ENCODE results near the gene OBSCN.

Gene OBSCN

DNA sequence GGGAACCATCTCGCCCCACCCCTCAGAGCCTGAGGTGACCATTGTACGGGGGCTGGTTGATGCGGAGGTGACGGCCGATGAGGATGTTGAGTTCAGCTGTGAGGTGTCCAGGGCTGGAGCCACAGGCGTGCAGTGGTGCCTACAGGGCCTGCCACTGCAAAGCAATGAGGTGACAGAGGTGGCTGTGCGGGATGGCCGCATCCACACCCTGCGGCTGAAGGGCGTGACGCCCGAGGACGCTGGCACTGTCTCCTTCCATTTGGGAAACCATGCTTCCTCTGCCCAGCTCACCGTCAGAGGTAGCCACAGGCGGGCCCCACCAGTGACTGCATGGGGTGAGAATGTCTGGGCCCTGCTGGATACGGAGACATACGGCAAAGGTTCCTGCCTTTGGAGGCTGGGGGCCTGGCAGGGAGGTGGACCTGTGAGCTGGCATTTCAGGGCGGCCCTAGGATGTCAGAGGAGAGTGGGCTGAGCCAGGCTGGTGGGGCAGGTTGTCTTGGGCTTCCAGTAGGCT lies 100.3 kb downstream of the OBSCN start:
- DNase-seq, result no peak

DNA sequence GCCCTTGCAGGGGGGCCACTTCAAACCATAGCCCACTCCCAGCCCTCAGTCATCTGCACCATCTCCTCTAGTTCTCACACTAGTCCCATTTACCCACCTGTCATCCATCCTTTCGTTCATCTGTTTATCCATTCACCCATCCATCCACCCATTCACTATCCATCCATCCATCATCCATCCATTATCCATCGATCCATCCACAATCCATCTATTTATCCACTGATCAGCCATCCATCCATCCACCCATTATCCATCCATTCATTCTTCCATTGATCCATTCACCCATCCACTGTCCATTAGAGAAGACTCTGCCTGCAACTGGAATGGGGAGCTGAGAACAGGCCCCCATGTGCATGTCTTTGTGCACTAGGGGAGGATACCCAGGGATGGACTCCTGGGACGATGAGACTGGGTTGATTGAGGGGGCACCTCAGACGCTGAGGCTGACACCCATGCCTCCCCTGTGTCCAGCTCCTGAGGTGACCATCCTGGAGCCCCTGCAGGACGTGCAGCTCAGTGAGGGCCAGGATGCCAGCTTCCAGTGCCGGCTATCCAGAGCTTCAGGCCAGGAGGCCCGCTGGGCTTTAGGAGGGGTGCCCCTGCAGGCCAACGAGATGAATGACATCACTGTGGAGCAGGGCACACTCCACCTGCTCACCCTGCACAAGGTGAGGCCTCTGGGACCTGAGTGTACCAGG lies 100.9 kb downstream of the OBSCN start:
- no peak for DNase-seq

DNA sequence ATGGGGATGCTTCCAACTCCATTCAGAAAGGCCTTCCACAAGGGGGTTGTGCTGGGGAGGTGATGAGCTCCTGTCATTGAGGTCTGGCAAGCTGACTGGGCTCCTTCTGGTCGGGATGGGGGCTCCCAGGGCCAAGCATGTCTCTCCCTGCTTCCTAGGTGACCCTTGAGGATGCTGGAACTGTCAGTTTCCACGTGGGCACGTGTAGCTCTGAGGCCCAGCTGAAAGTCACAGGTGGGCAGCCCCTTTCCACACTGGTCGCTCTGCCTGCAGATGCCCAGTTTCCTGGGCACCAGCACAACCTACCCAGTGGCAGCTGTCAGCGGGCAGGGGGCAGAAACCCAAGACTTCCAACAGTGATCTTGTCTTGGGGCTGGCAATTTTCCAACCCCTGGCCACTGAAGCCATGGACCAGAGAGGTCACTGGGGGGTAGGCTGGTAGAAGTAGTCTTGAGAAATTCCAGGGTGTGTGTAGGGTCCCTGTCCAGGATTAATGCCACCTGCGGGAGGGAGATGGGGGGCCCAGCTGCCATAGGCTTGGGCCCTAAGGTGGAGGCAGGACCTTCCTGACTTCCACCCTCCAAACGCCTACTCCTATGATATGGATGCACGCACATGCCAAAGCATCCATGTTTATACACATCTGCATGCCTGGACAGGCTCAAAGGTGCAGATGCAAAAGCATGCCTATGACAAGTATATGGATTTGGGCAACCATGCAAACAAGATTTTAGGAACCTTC lies 101.7 kb downstream of the OBSCN start:
- DNase-seq, result no peak

DNA sequence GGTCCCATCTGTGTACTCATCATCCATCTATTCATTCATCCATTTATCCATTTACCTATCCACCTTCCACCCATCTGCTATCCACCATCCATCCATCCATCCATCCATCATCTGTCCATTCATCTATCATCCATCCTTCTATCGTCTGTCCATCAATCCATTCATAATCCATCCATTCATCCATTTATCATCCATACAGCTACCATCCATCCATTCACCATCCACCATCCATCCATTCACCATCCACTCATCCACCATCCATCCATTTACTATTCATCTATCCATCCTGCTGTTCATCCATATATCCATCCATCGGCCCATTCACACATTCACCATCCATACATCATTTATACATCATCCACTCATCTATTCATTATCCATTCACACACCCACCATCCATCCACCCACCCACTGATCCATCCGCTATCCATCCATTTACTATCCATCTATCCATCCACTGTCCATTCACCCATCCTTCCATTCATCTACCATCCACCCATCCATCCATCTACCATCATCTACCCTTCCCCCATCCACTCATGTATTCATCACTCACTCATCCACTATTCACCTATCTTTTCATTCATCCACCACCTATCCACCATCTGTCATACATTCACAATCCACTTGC lies 102.4 kb downstream of the OBSCN start:
- no peak for DNase-seq

DNA sequence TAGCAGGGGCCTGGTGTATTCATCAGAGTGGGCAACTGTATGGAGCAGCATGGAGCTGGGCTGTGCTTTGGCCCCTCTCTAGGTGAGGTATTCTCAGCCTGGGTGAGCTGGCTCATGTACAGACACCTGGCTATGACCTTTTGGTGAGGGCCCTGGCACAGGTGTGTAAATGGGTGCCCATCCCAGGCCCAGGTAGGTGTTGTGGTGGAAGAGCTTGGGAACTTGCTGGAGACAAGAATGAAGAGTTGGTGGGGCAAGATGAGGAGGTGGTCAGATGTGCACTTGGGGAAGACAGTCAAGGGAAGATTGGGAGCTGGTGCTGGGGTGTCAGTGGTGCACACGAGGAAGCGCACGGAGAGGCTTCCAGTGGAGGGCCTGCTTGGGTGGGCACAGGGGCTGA lies 103.2 kb downstream of the OBSCN start:
- DNase-seq, result no peak

DNA sequence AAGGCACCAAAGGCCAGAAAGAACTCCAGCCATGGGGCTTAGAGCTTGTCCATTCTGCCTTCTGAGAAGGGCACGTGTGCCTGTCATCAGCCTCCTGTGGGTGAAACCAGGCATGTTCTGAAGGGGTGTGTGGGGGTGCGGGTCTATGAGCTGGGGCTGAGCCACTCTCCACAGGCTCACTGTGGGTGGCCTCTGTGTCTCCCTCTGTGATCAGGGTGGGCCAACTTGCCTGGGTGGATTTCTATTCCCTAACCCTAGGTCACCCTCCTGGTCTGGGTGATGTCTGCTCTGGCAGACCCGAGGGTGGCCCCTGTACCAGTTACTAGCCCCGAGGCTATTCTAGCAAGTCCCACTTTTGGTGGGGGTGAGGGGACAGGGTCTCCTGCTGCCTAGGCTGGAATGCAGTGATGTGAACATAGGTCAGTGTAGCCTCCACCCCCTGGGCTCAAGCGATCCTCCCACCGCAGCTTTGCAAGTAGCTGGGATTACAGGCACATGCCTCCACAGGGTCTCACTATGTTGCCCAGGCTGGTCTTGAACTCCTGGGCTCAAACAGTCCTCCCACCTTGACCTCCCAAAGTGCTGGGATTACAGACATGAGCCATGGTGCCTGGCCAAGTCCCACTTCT lies 104.4 kb downstream of the OBSCN start:
- DNase-seq, result no peak

DNA sequence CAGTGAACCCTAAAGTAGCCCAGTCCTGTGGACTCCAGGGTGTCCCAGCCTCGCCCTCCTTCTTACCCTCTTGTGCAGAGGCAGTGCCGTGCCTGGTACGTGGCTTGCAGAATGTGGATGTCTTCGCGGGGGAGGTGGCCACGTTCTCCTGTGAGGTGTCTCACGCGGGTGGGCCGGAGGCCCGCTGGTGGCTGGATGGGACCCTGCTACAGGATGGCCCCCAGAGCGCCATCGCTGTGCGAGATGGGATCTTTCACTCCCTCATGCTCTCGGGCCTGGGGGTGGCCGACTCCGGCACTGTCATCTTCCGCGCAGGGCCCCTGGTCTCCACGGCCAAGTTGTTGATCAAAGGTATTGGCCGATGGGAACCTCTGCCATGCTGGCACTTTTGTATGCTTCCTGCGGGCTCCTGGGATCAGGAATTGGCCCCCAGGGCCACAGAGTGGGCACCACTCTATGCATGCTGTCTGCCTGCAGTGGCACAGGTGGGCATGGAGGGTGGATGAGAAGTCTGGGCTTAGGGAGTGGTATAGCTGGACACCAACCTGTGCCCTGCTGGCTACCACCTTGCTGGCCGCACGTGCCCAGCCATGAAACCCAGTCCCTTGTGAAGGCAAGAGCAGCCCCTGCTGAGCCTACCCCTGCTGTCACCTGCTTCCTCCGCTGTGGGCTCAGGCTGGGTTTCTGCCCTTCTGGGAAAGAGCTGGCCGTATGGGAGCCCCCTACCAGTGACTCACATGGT lies 105.9 kb downstream of the OBSCN start:
- DNase-seq, result no peak

DNA sequence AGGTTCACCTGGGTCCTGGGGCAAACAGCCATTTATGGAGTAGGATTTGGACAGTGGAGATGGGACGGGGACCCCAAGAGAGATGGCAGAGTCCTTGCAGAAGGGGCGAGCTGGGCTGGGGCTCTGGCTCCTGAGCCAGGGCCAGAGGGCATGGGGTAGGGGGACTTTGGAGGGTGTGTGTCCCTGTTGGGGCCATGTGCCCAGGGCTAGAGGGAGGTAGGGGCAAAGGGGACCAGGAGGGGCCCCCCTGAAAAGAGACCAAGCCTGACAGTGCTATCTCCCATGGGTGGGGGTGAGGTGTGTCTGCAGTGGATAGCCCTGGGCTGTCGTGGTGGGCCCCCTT lies 106.4 kb downstream of the OBSCN start:
- no peak for DNase-seq

DNA sequence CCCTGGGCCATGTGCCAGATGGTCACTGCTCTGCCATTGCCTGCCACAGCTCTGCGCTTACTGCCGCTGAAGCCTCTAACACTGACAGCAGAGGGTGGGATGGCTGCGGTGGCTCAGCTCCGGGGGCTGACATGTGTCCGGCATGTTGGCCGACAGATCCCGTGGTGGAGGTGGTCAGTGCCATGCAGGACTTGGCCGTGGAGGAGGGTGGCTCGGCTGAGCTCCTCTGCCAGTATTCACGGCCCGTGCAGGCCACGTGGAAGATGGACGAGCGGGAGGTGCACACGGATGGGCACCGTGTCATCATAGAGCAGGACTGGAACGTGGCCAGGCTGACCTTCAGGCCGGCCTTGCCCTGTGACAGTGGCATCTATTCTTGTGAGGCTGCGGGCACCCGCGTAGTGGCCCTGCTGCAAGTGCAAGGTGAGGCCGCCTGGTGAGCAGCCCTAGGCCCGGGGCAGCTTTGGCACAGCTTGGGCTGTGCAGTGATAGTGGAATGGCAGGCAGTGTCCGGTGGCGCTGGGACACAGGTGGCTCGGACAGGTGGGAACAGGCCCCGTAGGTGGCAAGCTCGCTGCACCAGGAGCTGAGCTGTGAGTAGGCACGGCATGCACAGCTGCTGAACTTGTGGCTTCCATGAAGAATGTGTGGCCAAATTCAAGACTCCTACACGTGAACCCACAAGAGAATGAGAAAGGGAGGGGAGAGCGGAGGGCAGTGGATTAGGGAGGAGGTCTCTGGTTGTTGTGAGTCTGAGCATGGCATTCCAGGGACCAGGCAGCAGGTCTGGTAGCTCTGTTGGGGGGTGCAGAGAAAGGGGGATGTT lies 107.0 kb downstream of the OBSCN start:
- DNase-seq, result no peak

DNA sequence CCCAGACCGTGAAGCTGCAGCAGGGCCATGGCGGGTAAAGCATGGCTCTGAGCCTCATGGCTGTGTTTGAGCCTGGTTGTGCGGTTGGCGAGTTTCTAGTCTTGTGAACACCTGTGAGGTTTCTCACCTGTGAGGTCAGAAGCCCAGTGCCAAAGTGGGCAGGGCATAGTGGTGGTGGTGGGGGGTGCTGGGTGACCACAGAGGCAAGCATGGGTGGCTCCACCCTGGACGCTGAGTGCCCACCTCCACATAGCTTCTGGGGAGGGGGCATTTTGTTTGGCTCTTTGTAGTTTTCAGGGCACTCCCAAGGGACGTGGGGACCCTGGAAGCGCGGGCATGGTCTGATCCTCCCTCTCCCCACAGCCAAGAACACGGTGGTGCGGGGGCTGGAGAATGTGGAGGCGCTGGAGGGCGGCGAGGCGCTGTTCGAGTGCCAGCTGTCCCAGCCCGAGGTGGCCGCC lies 107.7 kb downstream of the OBSCN start:
- DNase-seq, result no peak

DNA sequence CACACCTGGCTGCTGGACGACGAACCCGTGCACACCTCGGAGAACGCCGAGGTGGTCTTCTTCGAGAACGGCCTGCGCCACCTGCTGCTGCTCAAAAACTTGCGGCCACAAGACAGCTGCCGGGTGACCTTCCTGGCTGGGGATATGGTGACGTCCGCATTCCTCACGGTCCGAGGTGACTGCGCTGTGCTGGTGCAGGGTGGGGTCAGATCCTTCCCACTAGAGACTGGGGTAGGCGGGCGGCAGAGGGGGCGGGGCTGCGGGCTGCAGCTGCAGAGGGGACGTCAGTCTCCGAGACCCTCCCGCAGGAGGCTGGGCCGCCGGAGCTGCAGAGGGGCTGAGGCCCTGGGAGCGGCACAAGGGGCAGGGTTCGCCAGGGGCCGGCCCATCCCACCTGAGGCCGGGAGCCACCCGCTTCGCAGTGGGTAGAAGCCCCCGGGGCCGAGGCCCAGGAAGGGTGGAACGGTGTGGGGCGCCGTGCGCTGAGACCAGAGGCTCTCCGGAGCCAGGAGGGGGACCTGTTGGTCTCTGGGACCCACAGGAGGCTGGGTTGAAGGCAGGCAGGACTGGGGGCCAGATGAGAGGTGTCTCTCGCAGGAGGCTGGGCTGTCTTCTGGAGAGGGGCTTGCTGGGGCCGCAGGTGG lies 108.2 kb downstream of the OBSCN start:
- no peak for DNase-seq

DNA sequence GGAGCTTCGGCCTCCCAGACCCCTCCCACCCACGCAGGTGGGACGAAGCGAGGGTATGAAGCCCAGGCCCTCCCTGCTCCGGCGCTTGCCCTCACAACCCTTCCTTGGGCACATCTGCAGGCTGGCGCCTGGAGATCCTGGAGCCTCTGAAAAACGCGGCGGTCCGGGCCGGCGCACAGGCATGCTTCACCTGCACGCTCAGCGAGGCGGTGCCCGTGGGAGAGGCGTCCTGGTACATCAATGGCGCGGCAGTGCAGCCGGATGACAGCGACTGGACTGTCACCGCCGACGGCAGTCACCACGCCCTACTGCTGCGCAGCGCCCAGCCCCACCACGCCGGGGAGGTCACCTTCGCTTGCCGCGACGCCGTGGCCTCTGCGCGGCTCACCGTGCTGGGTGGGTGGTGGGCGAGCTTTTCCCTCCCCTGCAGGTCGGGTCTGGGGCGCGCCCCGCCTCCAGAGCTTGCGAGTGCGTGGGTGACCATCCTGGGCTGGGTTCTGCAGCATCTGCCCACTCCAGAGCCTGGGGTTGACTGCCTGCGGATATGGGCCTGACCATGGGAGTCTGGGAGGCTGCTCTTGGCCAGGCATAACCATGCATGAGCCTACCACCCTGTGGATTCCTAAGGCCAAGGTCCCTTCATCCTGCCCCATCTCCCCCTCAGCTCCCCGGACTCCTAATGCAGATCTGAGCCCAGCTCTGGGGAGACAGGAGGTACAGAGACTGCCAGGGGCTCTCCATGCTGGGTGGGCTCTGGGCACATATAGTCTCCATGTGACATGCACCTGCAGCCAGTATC lies 108.9 kb downstream of the OBSCN start:
- no peak for DNase-seq

DNA sequence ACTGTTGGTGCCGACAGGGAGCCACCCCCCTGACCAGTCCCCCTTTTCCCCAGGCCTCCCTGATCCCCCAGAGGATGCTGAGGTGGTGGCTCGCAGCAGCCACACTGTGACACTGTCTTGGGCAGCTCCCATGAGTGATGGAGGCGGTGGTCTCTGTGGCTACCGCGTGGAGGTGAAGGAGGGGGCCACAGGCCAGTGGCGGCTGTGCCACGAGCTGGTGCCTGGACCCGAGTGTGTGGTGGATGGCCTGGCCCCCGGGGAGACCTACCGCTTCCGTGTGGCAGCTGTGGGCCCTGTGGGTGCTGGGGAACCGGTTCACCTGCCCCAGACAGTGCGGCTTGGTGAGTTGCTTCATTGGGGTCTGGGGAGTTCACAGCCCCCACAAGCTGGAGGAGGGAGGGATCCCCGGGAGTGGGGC lies 109.6 kb downstream of the OBSCN start:
- no peak for DNase-seq

DNA sequence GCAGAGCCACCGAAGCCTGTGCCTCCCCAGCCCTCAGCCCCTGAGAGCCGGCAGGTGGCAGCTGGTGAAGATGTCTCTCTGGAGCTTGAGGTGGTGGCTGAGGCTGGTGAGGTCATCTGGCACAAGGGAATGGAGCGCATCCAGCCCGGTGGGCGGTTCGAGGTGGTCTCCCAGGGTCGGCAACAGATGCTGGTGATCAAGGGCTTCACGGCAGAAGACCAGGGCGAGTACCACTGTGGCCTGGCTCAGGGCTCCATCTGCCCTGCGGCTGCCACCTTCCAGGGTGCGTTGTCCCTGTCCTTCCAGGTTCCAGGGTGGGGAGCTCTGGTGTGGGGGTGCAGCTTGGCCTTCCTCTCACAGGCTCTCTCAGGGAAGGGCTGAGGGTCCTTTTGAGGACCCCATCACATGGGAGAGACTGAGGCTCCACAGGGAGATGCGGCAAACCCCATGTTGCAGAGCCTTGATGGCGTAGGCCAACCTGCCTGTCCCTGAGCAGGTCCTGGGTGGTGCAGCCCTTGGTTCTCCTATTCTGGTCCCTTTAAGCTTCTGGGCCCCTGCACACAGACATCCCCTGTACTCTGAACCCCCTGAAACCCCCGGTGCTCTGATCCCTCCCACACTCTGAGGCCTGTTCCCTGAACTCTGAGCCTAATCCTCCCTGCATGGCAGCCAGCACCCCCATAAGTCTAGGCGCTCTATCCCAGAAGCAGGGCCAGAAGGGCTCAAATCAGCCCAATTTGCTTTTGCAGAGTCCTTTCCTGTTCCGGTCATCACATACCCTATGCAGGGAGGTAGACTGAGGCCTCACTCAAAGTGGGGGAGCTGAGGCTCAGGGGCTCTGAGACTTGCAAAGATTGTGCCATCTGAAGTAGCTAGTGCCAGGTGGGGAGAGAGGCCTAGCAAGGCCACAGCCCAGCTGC lies 110.3 kb downstream of the OBSCN start:
- no peak for DNase-seq

DNA sequence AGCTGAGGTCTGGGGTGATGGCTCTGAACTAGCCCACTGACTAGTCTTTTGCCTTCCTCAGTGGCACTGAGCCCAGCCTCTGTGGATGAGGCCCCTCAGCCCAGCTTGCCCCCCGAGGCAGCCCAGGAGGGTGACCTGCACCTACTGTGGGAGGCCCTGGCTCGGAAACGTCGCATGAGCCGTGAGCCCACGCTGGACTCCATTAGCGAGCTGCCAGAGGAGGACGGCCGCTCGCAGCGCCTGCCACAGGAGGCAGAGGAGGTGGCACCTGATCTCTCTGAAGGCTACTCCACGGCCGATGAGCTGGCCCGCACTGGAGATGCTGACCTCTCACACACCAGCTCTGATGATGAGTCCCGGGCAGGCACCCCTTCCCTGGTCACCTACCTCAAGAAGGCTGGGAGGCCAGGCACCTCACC lies 111.0 kb downstream of the OBSCN start:
- DNase-seq, result no peak

DNA sequence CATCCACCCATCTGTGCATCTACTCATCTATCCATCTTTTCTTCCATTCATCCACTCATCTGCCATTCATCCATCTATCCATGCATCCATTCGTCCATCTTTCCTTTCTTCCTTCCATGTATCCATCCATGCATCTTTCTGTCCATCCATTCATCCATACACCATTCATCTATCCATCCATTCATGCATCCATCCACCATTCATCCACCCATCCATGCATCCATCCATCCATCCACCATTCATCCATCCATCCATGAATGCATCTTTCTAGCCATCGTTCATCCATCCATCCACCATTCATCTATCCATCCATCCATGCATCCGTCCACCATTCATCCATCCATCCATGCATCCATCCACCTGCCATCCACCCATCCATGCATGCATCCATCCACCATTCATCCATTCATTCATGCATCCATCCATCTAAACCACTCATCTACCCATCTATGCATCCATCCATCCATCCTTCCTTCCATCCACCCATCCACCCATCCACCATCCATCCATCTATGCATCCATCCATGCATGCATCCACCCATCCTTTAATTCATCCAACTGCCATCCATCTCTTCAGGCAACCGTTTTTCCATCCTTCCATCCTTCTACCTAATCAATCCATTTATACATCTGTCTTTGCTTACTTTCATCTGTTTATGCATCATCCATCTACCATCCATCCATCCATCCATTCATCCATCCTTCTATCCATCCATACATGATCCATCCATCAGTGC lies 111.7 kb downstream of the OBSCN start:
- no peak for DNase-seq

DNA sequence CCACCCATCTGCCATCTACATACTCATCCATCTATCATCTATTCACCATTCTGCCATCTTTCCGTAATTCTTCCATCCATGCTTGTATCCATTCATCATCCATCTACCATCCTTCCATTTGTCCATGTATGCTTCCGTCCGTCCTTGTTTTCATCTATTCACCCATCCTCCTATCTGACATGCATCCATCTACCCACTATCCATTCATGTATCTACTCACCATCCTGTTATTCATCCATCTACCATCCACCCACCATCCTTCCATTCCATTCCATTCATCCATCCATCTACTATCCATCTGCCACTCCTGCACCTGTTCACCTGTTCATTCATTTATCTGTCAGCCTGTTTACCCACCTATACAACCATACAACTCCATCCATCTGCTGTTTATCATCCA lies 112.5 kb downstream of the OBSCN start:
- DNase-seq, result no peak

DNA sequence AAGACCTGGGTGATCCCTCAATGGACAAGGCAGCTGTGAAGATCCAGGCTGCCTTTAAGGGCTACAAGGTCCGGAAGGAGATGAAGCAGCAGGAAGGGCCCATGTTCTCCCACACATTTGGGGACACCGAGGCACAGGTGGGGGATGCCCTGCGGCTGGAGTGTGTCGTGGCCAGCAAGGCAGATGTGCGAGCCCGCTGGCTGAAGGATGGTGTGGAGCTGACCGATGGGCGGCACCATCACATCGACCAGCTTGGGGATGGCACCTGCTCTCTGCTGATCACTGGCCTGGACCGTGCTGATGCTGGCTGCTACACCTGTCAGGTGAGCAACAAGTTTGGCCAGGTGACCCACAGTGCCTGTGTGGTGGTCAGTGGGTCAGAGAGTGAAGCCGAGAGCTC lies 113.6 kb downstream of the OBSCN start:
- no peak for DNase-seq
